ENCODE results near the gene INPP1. TPM values are rescaled to one million over a fixed set of nuclear protein-coding genes. Genes with fewer than 3 reads are reported as not detected.

INPP1 gene
- total RNA-seq, 1 donor from 2014 or later, result 6.5 TPM

GRCh38 chr2:190361572-190361971 is 18.2 kb downstream of the INPP1 start:
- no peak for TF ChIP-seq CTCF (conservative IDR thresholded peaks at IDR 0.05; ENCODE audit: low read depth, low read length)
- no peak overlapping the region for H3K4me3 ChIP-seq (ENCODE audit: low read depth, low read length)
- DNase-seq (ENCODE audit: low read depth), result no peak

DNA sequence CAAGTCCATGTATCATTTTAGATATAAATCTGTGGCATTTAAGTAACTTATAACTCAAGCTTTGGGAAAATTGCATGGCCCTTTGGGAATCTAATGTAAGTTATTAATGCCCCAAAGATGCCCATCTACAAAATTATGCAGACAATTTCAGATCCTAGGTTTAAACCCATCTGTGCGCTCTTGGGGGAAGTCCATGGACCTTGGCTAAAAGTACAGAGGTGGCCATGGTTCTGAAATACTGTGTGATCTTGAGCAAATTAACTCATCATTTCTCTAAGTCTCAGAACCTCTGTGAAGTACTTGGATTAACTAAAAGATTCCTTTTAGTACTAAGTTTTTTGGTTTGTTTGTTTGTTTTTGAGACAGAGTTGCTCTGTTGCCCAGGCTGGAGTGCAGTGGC is 19.5 kb downstream of the INPP1 start:
- no peak for TF ChIP-seq CTCF (conservative IDR thresholded peaks at IDR 0.05; ENCODE audit: low read depth, low read length)
- no peak overlapping the region for H3K4me3 ChIP-seq (ENCODE audit: low read depth, low read length)
- no peak for DNase-seq (ENCODE audit: low read depth)

- DNase-seq (ENCODE audit: low read depth), result no peak
- no peak overlapping the region for H3K4me3 ChIP-seq (ENCODE audit: low read depth, low read length)
- TF ChIP-seq CTCF (conservative IDR thresholded peaks at IDR 0.05; ENCODE audit: low read depth, low read length), result no peak
Measured at GRCh38 chr2:190365499-190366204, 22.3 kb downstream of the INPP1 start.

DNA sequence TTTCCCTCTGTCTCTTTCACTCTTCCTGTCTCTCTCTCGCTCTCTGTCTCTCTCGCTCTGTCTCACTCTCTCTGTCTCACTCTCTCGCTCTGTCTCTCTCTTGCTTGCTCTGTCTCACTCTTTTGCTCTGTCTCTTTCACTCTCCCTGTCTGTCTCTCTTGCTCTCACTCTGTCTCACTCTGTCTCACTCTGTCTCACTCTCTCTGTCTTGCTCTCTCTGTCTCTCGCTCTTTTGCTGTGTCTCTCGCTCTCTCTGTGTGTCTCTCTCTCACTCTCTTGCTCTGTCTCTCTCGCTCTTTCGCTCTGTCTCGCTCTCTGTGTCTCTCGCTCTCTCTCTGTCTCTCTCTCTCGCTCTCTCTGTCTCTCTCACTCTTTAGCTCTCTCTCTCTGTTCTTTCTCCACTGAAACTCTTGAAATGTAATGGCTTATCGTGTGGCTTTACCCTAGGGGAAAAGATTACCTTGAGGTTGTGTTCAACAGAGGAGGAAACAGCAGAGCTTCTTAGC is 22.9 kb downstream of the INPP1 start:
- no peak for TF ChIP-seq CTCF (conservative IDR thresholded peaks at IDR 0.05; ENCODE audit: low read depth, low read length)
- no peak overlapping the region for H3K4me3 ChIP-seq (ENCODE audit: low read depth, low read length)
- DNase-seq (ENCODE audit: low read depth), result no peak

- no peak for TF ChIP-seq CTCF (conservative IDR thresholded peaks at IDR 0.05; ENCODE audit: low read depth, low read length)
- no peak overlapping the region for H3K4me3 ChIP-seq (ENCODE audit: low read depth, low read length)
- no peak for DNase-seq (ENCODE audit: low read depth)
Measured at GRCh38 chr2:190367091-190367490, 23.7 kb downstream of the INPP1 start.

GRCh38 chr2:190369635-190370034 is 26.2 kb downstream of the INPP1 start:
- DNase-seq (ENCODE audit: low read depth), result no peak
- H3K4me3 ChIP-seq (ENCODE audit: low read depth, low read length), result no peak overlapping the region
- no peak for TF ChIP-seq CTCF (conservative IDR thresholded peaks at IDR 0.05; ENCODE audit: low read depth, low read length)

- no peak for DNase-seq (ENCODE audit: low read depth)
- H3K4me3 ChIP-seq (ENCODE audit: low read depth, low read length), result no peak overlapping the region
- TF ChIP-seq CTCF (conservative IDR thresholded peaks at IDR 0.05; ENCODE audit: low read depth, low read length), result no peak
Measured at GRCh38 chr2:190376083-190376482, 32.7 kb downstream of the INPP1 start.
